ENCODE data around the gene HPCAL1. TPM values are rescaled to one million over a fixed set of nuclear protein-coding genes. Genes with fewer than 3 reads are reported as not detected.

Gene HPCAL1
- total and polyA plus RNA-seq, 2 donors (not counting 3 experiments of a cell fraction or from before 2014, with no cell fraction given), result 56.5 to 77.4 TPM

GRCh38 chr2:10406016-10406415 is 103.3 kb downstream of the HPCAL1 start:
- CTCF ChIA-PET, result interaction anchor here (1.0 to 7.7 kb wide), 13 partner anchors 24 to 333 kb away, joined by 3 to 212 read pairs (median 8); partner anchors contain the start of gene HPCAL1
- FAIRE-seq (no peak), DNase-seq (ENCODE audit: low read depth, low spot score) (no peak)
- dilution Hi-C loops (cut with MboI; ENCODE audit: extremely low pct_ligation_motif_present, low sequenced_read_pairs), result no loop called here
- peak overlapping the region; percentile 17 for H3K9ac ChIP-seq (replicated peaks; ENCODE audit: extremely low read depth, insufficient read depth, low read length)
- H3K79me2 ChIP-seq (ENCODE audit: control insufficient read depth, insufficient read depth, low read length), result peaks cover 1% of the 10 kb centered on the region
- POLR2A ChIA-PET, result no interaction called here
- intact Hi-C loops (cut with micrococcal nuclease), result no loop called here
- H3K36me3 ChIP-seq (ENCODE audit: control insufficient read depth in 2 of 2, extremely low read depth in 1 of 2, insufficient read depth in 2 of 2, low read length in 2 of 2), result no peaks in the 10 kb centered on the region
- H4K20me1 ChIP-seq (replicated peaks; ENCODE audit: control insufficient read depth, extremely low read depth, insufficient read depth, low read length), result no peaks in the 10 kb centered on the region
- no peak overlapping the region for H2AFZ ChIP-seq (ENCODE audit: low read depth, low read length)
- no peaks in the 10 kb centered on the region for H3K9me3 ChIP-seq (replicated peaks; ENCODE audit: control insufficient read depth, insufficient read depth, low read length)
- BruUV-seq (replicated peaks), result no TSS peak
- peak overlapping the region; percentile 74 for H3K27ac ChIP-seq (ENCODE audit: insufficient read depth, low read depth, low read length)
- no peaks in the 10 kb centered on the region for H3K27me3 ChIP-seq (ENCODE audit: control insufficient read depth in 2 of 2, insufficient read depth in 2 of 2, low read length in 2 of 2)
- TF ChIP-seq, protein P1, sequence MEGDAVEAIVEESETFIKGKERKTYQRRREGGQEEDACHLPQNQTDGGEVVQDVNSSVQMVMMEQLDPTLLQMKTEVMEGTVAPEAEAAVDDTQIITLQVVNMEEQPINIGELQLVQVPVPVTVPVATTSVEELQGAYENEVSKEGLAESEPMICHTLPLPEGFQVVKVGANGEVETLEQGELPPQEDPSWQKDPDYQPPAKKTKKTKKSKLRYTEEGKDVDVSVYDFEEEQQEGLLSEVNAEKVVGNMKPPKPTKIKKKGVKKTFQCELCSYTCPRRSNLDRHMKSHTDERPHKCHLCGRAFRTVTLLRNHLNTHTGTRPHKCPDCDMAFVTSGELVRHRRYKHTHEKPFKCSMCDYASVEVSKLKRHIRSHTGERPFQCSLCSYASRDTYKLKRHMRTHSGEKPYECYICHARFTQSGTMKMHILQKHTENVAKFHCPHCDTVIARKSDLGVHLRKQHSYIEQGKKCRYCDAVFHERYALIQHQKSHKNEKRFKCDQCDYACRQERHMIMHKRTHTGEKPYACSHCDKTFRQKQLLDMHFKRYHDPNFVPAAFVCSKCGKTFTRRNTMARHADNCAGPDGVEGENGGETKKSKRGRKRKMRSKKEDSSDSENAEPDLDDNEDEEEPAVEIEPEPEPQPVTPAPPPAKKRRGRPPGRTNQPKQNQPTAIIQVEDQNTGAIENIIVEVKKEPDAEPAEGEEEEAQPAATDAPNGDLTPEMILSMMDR (IDR thresholded peaks at IDR 0.05; ENCODE audit: extremely low read depth in 1 of 2, insufficient read depth in 1 of 2, low read depth in 1 of 2, low read length in 2 of 2), result no peak
- TF ChIP-seq GATA2 (IDR thresholded peaks at IDR 0.05; ENCODE audit: insufficient read depth, insufficient read length, low read depth, low read length), result no peak
- no peak for TF ChIP-seq POLR2A (IDR thresholded peaks at IDR 0.05; ENCODE audit: low read depth, low read length)
- no peak for TF ChIP-seq POLR2AphosphoS5 (IDR thresholded peaks at IDR 0.05; ENCODE audit: insufficient read depth, low read depth, low read length)
- H3K4me2 ChIP-seq (ENCODE audit: insufficient read depth, low read length), result no peak overlapping the region
- H3K4me1 ChIP-seq (ENCODE audit: control insufficient read depth, extremely low read depth, insufficient read depth, low read length), result peaks cover 70% of the 10 kb centered on the region
- H3K9me1 ChIP-seq (replicated peaks; ENCODE audit: control insufficient read depth, extremely low read depth, insufficient read depth, low read length), result no peaks in the 10 kb centered on the region
- H3K4me3 ChIP-seq (replicated peaks in 1 of 3; ENCODE audit: insufficient read depth in 1 of 3, low read depth in 1 of 3, low read length in 3 of 3), result no peak overlapping the region

DNA sequence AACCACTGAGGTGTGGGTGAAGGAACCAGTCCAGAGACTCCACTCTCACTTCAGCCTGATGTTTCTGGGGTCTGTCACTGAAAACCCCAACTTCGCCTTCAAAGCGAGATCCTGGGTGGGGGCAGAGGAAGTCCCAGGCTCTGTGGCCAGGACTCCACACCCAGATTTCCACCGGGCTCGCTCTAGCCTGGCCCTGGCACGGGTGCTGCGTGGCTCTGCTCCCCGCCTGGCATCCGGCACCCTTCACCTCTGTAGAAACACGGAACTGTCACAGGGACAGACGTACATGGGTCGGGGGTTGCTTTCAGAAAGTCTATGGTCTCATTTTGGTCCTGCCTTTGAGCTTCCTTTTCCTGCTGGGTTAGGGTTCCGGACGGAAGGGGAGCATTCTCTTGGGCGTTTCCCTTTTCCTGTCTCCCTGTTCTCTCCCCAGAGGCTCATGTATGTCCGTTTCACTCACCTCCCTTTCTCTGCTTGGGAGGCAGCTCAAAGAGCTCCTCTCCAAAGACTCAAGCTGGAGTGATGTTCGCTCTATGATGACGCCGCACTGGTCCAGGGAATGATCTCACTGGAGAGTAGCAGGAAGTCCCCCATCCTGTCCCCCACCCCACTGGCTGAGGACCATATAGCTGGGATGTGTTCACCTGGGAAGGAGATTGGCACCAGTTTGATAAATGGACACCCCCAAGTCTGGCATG is 103.9 kb downstream of the HPCAL1 start:
- H3K9ac ChIP-seq (replicated peaks; ENCODE audit: extremely low read depth, insufficient read depth, low read length), result peak overlapping the region; percentile 1
- POLR2A ChIA-PET, result no interaction called here
- dilution Hi-C loops (cut with MboI; ENCODE audit: extremely low pct_ligation_motif_present, low sequenced_read_pairs) (no loop called here), intact Hi-C loops (cut with micrococcal nuclease) (no loop called here)
- no peaks in the 10 kb centered on the region for H3K9me3 ChIP-seq (replicated peaks; ENCODE audit: control insufficient read depth, insufficient read depth, low read length)
- no peaks in the 10 kb centered on the region for H4K20me1 ChIP-seq (replicated peaks; ENCODE audit: control insufficient read depth, extremely low read depth, insufficient read depth, low read length)
- no peak overlapping the region for H3K4me2 ChIP-seq (ENCODE audit: insufficient read depth, low read length)
- CTCF ChIA-PET, result interaction anchor here (0.8 to 7.7 kb wide), 14 partner anchors 9 to 334 kb away, joined by 3 to 212 read pairs (median 40); partner anchors contain the start of gene HPCAL1
- H3K9me1 ChIP-seq (replicated peaks; ENCODE audit: control insufficient read depth, extremely low read depth, insufficient read depth, low read length), result no peaks in the 10 kb centered on the region
- DNase-seq (ENCODE audit: low read depth, low spot score) (no peak), FAIRE-seq (no peak)
- H3K4me1 ChIP-seq (ENCODE audit: control insufficient read depth, extremely low read depth, insufficient read depth, low read length), result peaks cover 64% of the 10 kb centered on the region
- TF ChIP-seq POLR2AphosphoS5 (IDR thresholded peaks at IDR 0.05; ENCODE audit: insufficient read depth, low read depth, low read length) (no peak), JUN (IDR thresholded peaks at IDR 0.05; ENCODE audit: borderline replicate concordance, insufficient read depth, insufficient read length, low read depth) (no peak), POLR2A (IDR thresholded peaks at IDR 0.05; ENCODE audit: low read depth, low read length) (no peak), GATA2 (IDR thresholded peaks at IDR 0.05; ENCODE audit: insufficient read depth, insufficient read length, low read depth, low read length) (no peak), FOS (IDR thresholded peaks at IDR 0.05; ENCODE audit: borderline replicate concordance, insufficient read depth, low read length) (no peak), EZH2 (IDR thresholded peaks at IDR 0.05; ENCODE audit: borderline replicate concordance, low read depth, low read length, severe bottlenecking) (no peak), MYC (IDR thresholded peaks at IDR 0.05; ENCODE audit: low read depth, low read length) (no peak)
- TF ChIP-seq, protein P1 (IDR thresholded peaks at IDR 0.05; ENCODE audit: extremely low read depth in 1 of 2, insufficient read depth in 1 of 2, low read depth in 1 of 2, low read length in 2 of 2), result no peak
- TF ChIP-seq, protein P2, sequence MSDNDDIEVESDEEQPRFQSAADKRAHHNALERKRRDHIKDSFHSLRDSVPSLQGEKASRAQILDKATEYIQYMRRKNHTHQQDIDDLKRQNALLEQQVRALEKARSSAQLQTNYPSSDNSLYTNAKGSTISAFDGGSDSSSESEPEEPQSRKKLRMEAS (IDR thresholded peaks at IDR 0.05; ENCODE audit: insufficient read depth, insufficient read length), result no peak
- no peak overlapping the region for H3K4me3 ChIP-seq (replicated peaks in 1 of 3; ENCODE audit: insufficient read depth in 1 of 3, low read depth in 1 of 3, low read length in 3 of 3)
- no peaks in the 10 kb centered on the region for H3K27me3 ChIP-seq (ENCODE audit: control insufficient read depth in 2 of 2, insufficient read depth in 2 of 2, low read length in 2 of 2)
- BruUV-seq (replicated peaks), result no TSS peak
- H2AFZ ChIP-seq (ENCODE audit: low read depth, low read length), result no peak overlapping the region
- H3K79me2 ChIP-seq (ENCODE audit: control insufficient read depth, insufficient read depth, low read length), result peaks cover 1% of the 10 kb centered on the region
- peak overlapping the region; percentile 74 for H3K27ac ChIP-seq (ENCODE audit: insufficient read depth, low read depth, low read length)
- H3K36me3 ChIP-seq (ENCODE audit: control insufficient read depth in 2 of 2, extremely low read depth in 1 of 2, insufficient read depth in 2 of 2, low read length in 2 of 2), result no peaks in the 10 kb centered on the region

Measured in endothelial cell of umbilical vein (primary cell).